Keratinocyte (primary cell): ENCODE measurements around the gene PRM1.

Experiments used
- EZH2 ChIP-seq: IDR thresholded peaks from one replicate; pipeline ENCODE4 v1.6.1; 2012; ENCODE audit warnings: inconsistent platforms, mild to moderate bottlenecking, low read length, moderate library complexity
- TF ChIP-seq, protein P1 (sequence below), 3 experiments: IDR thresholded peaks in 1 of 3; conservative IDR thresholded peaks in 1 of 3; optimal IDR thresholded peaks in 1 of 3; 2 replicates in 2 of 3; 3 replicates in 1 of 3; pipeline versions ENCODE3 to v1.5.1; 2011; ENCODE audit warnings: low read length in 3 of 3, mild to moderate bottlenecking in 3 of 3, moderate library complexity in 2 of 3, control low read depth in 1 of 3, inconsistent platforms in 1 of 3; ENCODE audit not compliant: insufficient read depth in 2 of 3; ENCODE audit errors: extremely low read depth in 1 of 3

DNA sequence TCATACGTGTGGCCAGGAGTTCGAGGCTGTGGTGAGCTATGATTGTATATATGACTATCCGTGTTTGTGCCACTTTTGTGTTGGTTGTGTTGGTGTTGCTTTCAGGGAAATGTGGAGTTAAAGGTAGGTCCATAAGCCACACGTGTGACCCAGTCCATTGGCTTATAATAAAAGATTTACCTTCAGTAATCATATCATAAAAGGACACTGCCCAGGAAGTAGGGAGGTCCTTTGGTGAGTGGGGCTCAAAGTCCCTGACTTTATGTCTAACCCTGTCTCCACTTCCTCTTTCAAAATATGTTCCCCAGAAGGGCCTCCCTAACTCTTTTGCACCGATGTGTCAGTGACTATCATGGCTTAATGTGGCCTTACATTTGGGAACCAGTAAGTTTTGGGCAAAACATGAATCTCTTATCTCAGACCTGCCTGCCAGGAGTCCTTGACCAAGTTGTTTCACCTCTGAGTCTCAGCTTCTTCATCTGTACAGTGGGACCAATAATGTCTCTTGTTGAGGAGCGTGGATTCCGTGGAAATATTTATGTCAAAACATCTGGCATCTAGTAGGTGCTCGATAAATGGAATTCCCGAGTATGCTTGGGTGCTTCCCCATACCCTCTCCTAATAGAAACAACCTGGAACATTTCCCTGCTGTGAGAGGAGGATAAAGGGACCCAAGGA lies 16.8 kb downstream of the PRM1 start:
- TF ChIP-seq, protein P1, sequence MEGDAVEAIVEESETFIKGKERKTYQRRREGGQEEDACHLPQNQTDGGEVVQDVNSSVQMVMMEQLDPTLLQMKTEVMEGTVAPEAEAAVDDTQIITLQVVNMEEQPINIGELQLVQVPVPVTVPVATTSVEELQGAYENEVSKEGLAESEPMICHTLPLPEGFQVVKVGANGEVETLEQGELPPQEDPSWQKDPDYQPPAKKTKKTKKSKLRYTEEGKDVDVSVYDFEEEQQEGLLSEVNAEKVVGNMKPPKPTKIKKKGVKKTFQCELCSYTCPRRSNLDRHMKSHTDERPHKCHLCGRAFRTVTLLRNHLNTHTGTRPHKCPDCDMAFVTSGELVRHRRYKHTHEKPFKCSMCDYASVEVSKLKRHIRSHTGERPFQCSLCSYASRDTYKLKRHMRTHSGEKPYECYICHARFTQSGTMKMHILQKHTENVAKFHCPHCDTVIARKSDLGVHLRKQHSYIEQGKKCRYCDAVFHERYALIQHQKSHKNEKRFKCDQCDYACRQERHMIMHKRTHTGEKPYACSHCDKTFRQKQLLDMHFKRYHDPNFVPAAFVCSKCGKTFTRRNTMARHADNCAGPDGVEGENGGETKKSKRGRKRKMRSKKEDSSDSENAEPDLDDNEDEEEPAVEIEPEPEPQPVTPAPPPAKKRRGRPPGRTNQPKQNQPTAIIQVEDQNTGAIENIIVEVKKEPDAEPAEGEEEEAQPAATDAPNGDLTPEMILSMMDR (optimal IDR thresholded peaks at IDR 0.05 in 1 of 3, IDR thresholded peaks at IDR 0.05 in 1 of 3, conservative IDR thresholded peaks at IDR 0.05 in 1 of 3; ENCODE audit: extremely low read depth in 1 of 3, insufficient read depth in 2 of 3, low read length in 3 of 3): no peak
- no peak for TF ChIP-seq EZH2
